ENCODE measurements around the gene PEAK1. TPM values are rescaled to one million over a fixed set of nuclear protein-coding genes. Genes with fewer than 3 reads are reported as not detected.

PEAK1 gene
- total and polyA plus RNA-seq, 9 of the 15 experiments (the other 6 are each of a cell fraction or from before 2014, with no cell fraction given), result 0.99 to 22.4 (median 10.8) TPM

DNA sequence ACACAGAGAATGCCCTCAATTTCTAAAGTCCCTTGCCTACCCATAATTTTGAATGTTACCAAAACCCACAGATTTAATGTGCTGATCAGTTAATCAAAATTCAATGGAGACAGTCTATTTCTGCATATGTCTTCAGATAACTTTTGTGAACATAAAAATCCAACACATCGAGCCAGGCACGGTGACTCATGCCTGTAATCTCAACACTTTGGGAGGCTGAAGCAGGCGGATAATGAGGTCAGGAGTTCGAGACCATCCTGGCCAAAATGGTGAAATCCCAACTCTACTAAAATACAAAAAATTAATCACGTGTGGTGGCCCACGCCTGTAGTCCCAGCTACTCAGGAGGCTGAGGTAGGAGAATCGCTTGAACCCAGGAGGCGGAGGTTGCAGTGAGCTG, 49.3 kb downstream of the PEAK1 start:
- no peak overlapping the region for H3K4me2 ChIP-seq (ENCODE audit: insufficient read depth, low read length)
- peaks cover 0 to 3% of the 10 kb centered on the region in 2 experiments; a peak in 1 of 5 replicates for H3K4me1 ChIP-seq (replicated peaks in 1 of 2; ENCODE audit: control insufficient read depth in 2 of 2, insufficient read depth in 2 of 2, low read length in 2 of 2)
- no peaks in the 10 kb centered on the region for H3K27me3 ChIP-seq (ENCODE audit: control insufficient read depth in 2 of 2, insufficient read depth in 2 of 2, low read length in 2 of 2)
- BruUV-seq (replicated peaks), result no TSS peak
- H2AFZ ChIP-seq (ENCODE audit: low read depth, low read length), result no peak overlapping the region
- no peak overlapping the region for H3K27ac ChIP-seq (ENCODE audit: extremely low read depth, low read depth, low read length)
- peak in 1 of 4 experiments; percentile 23 for DNase-seq (ENCODE audit: extremely low read depth in 1 of 4, low spot score in 3 of 4)
- ATAC-seq, result no peak
- CTCF ChIA-PET (ENCODE audit: low intra/inter-chr PET ratio), result no interaction called here
- H3K79me2 ChIP-seq (ENCODE audit: control insufficient read depth, insufficient read depth, low read length), result peaks cover 15% of the 10 kb centered on the region; the same call in 2 of the 3 replicates
- no peaks in the 10 kb centered on the region for H3K9me3 ChIP-seq (replicated peaks; ENCODE audit: control insufficient read depth, insufficient read depth, low read depth, low read length)
- H3K4me3 ChIP-seq, result no peak overlapping the region
- H3K9ac ChIP-seq (ENCODE audit: insufficient read depth in 1 of 2, low read depth in 2 of 2, low read length in 2 of 2), result no peak overlapping the region
- intact Hi-C loops (cut with micrococcal nuclease), result no loop called here
- H4K20me1 ChIP-seq (replicated peaks; ENCODE audit: control insufficient read depth, insufficient read depth, low read length), result no peaks in the 10 kb centered on the region
- in situ Hi-C loops (cut with MboI), result no loop called here
- no peak for FAIRE-seq
- POLR2A ChIA-PET, result no interaction called here
- WGBS (ENCODE audit: insufficient coverage, low coverage, missing lambda C conversion rate), result 8% methylated on average over 6 of the region's 8 CpGs
- no peaks in the 10 kb centered on the region for H3K36me3 ChIP-seq (ENCODE audit: control insufficient read depth, insufficient read depth, low read length)
- no peaks in the 10 kb centered on the region for H3K9me1 ChIP-seq (ENCODE audit: control insufficient read depth, insufficient read depth, low read length)
- TF ChIP-seq MAZ (CRISPR knock-in tag; conservative IDR thresholded peaks at IDR 0.05 in 1 of 2, IDR thresholded peaks at IDR 0.05 in 1 of 2) (no peak), ZNF146 (CRISPR knock-in tag; IDR thresholded peaks at IDR 0.05; ENCODE audit: unreplicated experiment) (no peak), EGR1 (conservative IDR thresholded peaks at IDR 0.05) (no peak), ARID1B (IDR thresholded peaks at IDR 0.05) (peak; percentile 10; the same call in 1 of the 2 replicates), MYBL2 (IDR thresholded peaks at IDR 0.05; ENCODE audit: low read depth) (no peak), MYBL2 (CRISPR knock-in tag; IDR thresholded peaks at IDR 0.05; ENCODE audit: borderline replicate concordance) (no peak), TGIF2 (CRISPR knock-in tag; IDR thresholded peaks at IDR 0.05) (no peak), ZNF780A (CRISPR knock-in tag; IDR thresholded peaks at IDR 0.05) (no peak), KDM1A (IDR thresholded peaks at IDR 0.05) (peak in 1 of 2 experiments; percentile 17; a peak in 2 of 4 replicates), ZNF449 (CRISPR knock-in tag; IDR thresholded peaks at IDR 0.05) (no peak), BRF1 (IDR thresholded peaks at IDR 0.05; ENCODE audit: borderline replicate concordance, extremely low read depth, insufficient read length) (no peak), ZNF740 (CRISPR knock-in tag; IDR thresholded peaks at IDR 0.05) (no peak), ZNF740 (tag; IDR thresholded peaks at IDR 0.05) (no peak), ZFX (CRISPR knock-in tag; IDR thresholded peaks at IDR 0.05) (no peak), ZNF778 (CRISPR knock-in tag; IDR thresholded peaks at IDR 0.05) (no peak), TSC22D4 (tag; IDR thresholded peaks at IDR 0.05) (no peak), ZSCAN29 (IDR thresholded peaks at IDR 0.05) (no peak), ARID2 (IDR thresholded peaks at IDR 0.05) (no peak), RBM17 (IDR thresholded peaks at IDR 0.05; ENCODE audit: borderline replicate concordance, low read depth, low read length) (no peak)
- TF ChIP-seq, protein P1, sequence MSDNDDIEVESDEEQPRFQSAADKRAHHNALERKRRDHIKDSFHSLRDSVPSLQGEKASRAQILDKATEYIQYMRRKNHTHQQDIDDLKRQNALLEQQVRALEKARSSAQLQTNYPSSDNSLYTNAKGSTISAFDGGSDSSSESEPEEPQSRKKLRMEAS (CRISPR knock-in tag; IDR thresholded peaks at IDR 0.05), result no peak
- TF ChIP-seq, protein P2, sequence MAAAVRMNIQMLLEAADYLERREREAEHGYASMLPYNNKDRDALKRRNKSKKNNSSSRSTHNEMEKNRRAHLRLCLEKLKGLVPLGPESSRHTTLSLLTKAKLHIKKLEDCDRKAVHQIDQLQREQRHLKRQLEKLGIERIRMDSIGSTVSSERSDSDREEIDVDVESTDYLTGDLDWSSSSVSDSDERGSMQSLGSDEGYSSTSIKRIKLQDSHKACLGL (CRISPR knock-in tag; IDR thresholded peaks at IDR 0.05; ENCODE audit: borderline replicate concordance, poor library complexity, severe bottlenecking), result no peak

All from K562 (cell line).